ENCODE results near the gene PEBP1. TPM values are rescaled to one million over a fixed set of nuclear protein-coding genes. Genes with fewer than 3 reads are reported as not detected.

The PEBP1 gene
- total and polyA plus RNA-seq, 10 donors: 99.5 to 201 (median 143) TPM

DNA sequence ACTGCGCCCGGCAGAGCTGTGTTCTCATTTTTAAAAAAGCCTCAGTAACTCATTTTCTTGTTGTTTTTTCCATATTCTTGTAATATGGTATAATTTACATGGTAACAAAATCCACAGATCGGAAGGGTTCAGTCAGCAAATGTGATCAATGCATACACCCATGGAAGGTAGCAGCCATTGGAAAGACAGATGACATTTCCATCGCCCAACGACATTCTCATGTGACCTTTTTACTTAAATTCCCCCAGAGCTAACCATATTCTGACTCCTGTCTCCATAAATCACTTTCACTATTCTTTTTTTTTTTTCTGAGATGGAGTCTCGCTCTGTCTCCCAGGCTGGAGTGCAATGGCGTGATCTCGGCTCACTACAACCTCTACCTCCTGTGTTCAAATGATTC lies 4.9 kb downstream of the PEBP1 start:
- peaks cover 0 to 81% (median 52%) of the 10 kb centered on the region in 6 donors for H3K36me3 ChIP-seq
- H3K27ac ChIP-seq: no peak overlapping the region
- peaks cover 0 to 41% (median 28%) of the 10 kb centered on the region in 6 donors for H3K4me1 ChIP-seq
- DNase-seq: no peak
- intact Hi-C loops (cut with DNase I; ENCODE audit: low total_unique reads): no loop called here
- no peak overlapping the region for H3K4me3 ChIP-seq
- no peaks in the 10 kb centered on the region for H3K27me3 ChIP-seq (replicated peaks in 1 of 7)
- no peak for TF ChIP-seq POLR2AphosphoS5 (IDR thresholded peaks at IDR 0.05)
- TF ChIP-seq POLR2A (IDR thresholded peaks at IDR 0.05): no peak
- TF ChIP-seq, protein P1, sequence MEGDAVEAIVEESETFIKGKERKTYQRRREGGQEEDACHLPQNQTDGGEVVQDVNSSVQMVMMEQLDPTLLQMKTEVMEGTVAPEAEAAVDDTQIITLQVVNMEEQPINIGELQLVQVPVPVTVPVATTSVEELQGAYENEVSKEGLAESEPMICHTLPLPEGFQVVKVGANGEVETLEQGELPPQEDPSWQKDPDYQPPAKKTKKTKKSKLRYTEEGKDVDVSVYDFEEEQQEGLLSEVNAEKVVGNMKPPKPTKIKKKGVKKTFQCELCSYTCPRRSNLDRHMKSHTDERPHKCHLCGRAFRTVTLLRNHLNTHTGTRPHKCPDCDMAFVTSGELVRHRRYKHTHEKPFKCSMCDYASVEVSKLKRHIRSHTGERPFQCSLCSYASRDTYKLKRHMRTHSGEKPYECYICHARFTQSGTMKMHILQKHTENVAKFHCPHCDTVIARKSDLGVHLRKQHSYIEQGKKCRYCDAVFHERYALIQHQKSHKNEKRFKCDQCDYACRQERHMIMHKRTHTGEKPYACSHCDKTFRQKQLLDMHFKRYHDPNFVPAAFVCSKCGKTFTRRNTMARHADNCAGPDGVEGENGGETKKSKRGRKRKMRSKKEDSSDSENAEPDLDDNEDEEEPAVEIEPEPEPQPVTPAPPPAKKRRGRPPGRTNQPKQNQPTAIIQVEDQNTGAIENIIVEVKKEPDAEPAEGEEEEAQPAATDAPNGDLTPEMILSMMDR (IDR thresholded peaks at IDR 0.05 in 8 of 11, conservative IDR thresholded peaks at IDR 0.05 in 3 of 11): no peak
- WGBS, 5 donors: 95 to 98% (median 96%) methylated on average over 8 of the region's 8 CpGs
- H3K9me3 ChIP-seq: no peaks in the 10 kb centered on the region

DNA sequence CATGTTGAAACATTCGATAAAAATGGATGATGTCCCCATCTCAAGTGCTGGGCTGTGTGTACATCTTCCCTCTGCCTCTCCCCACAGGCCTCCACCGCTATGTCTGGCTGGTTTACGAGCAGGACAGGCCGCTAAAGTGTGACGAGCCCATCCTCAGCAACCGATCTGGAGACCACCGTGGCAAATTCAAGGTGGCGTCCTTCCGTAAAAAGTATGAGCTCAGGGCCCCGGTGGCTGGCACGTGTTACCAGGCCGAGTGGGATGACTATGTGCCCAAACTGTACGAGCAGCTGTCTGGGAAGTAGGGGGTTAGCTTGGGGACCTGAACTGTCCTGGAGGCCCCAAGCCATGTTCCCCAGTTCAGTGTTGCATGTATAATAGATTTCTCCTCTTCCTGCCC lies 8.6 kb downstream of the PEBP1 start:
- Histone ChIP-seq H3K4me3 (no peak overlapping the region), H3K36me3 (peaks cover 0 to 100% (median 52%) of the 10 kb centered on the region in 6 donors), H3K27me3 (replicated peaks in 1 of 7) (no peaks in the 10 kb centered on the region), H3K27ac (no peak overlapping the region), H3K4me1 (peaks cover 0 to 6% (median 0%) of the 10 kb centered on the region in 6 donors), H3K9me3 (no peaks in the 10 kb centered on the region)
- TF ChIP-seq POLR2A (IDR thresholded peaks at IDR 0.05): no peak
- TF ChIP-seq, protein P1 (IDR thresholded peaks at IDR 0.05 in 8 of 11, conservative IDR thresholded peaks at IDR 0.05 in 3 of 11): no peak
- no peak for TF ChIP-seq POLR2AphosphoS5 (IDR thresholded peaks at IDR 0.05)
- WGBS, 5 donors: 94 to 99% (median 95%) methylated on average over 13 of the region's 13 CpGs
- no peak for DNase-seq
- intact Hi-C loops (cut with DNase I; ENCODE audit: low total_unique reads): no loop called here

DNA sequence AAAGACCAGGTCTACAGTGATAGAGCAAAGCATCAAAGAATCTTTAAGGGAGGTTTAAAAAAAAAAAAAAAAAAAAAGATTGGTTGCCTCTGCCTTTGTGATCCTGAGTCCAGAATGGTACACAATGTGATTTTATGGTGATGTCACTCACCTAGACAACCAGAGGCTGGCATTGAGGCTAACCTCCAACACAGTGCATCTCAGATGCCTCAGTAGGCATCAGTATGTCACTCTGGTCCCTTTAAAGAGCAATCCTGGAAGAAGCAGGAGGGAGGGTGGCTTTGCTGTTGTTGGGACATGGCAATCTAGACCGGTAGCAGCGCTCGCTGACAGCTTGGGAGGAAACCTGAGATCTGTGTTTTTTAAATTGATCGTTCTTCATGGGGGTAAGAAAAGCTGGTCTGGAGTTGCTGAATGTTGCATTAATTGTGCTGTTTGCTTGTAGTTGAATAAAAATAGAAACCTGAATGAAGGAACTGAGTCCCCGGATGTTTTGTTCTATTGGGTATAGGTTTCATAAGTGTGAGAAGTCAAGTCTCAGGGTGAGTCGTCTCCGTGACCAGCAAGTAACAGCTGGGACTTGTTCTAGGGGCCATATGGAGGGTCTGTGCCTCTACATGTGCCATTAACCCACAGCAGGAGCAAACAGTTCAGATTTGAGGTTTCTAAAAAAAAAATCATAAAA lies 9.3 kb downstream of the PEBP1 start:
- TF ChIP-seq, protein P1 (IDR thresholded peaks at IDR 0.05 in 8 of 11, conservative IDR thresholded peaks at IDR 0.05 in 3 of 11): no peak
- TF ChIP-seq POLR2A (IDR thresholded peaks at IDR 0.05) (no peak), POLR2AphosphoS5 (IDR thresholded peaks at IDR 0.05) (no peak)
- peaks cover 0 to 100% (median 49%) of the 10 kb centered on the region in 6 donors for H3K36me3 ChIP-seq
- no peak for DNase-seq
- no peaks in the 10 kb centered on the region for H3K9me3 ChIP-seq
- H3K27ac ChIP-seq: peak overlapping the region in 3 of 8 donors; percentile 21 to 61 (median 31)
- intact Hi-C loops (cut with DNase I; ENCODE audit: low total_unique reads): no loop called here
- H3K27me3 ChIP-seq (replicated peaks in 1 of 7): no peaks in the 10 kb centered on the region
- H3K4me1 ChIP-seq: no peaks in the 10 kb centered on the region
- WGBS, 5 donors: 75 to 82% (median 80%) methylated on average over 7 of the region's 7 CpGs
- no peak overlapping the region for H3K4me3 ChIP-seq

DNA sequence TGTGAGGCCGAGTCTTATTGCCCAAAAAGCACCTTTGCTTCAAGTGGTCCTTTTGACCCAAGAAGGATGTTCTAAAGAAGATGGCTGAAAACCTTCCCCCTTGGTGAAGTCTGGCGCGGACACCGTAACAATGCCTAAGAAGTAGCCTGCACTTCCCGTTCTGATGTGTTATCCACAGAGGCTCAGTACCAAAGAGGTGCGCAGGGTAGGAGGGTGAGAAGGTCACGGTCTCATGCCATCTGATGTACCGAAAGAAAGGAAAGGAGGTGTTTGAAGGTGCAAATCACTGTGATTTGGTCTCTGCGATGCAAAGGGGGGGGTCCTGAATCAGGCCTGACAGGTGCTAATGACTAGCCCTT lies 9.9 kb downstream of the PEBP1 start:
- H3K4me1 ChIP-seq: no peaks in the 10 kb centered on the region
- H3K27ac ChIP-seq: peak overlapping the region in 3 of 8 donors; percentile 21 to 61 (median 31)
- H3K9me3 ChIP-seq: no peaks in the 10 kb centered on the region
- WGBS, 5 donors: 82 to 89% (median 85%) methylated on average over 9 of the region's 9 CpGs
- peaks cover 0 to 100% (median 48%) of the 10 kb centered on the region in 6 donors for H3K36me3 ChIP-seq
- no peaks in the 10 kb centered on the region for H3K27me3 ChIP-seq (replicated peaks in 1 of 7)
- DNase-seq: no peak
- TF ChIP-seq POLR2A (IDR thresholded peaks at IDR 0.05): no peak
- TF ChIP-seq, protein P1 (IDR thresholded peaks at IDR 0.05 in 8 of 11, conservative IDR thresholded peaks at IDR 0.05 in 3 of 11): no peak
- peak in 1 of 3 donors; percentile 12 for TF ChIP-seq POLR2AphosphoS5 (IDR thresholded peaks at IDR 0.05)
- intact Hi-C loops (cut with DNase I; ENCODE audit: low total_unique reads): no loop called here
- H3K4me3 ChIP-seq: no peak overlapping the region
